GM18873 (cell line): ENCODE measurements around the gene ETAA1.

Experiments used
- ATAC-seq: cut with Tn5 transposase; IDR thresholded peaks from one replicate; pipeline ENCODE4 v1.9.1; 2021; ENCODE audit warnings: mild to moderate bottlenecking, moderate library complexity, moderate number of reproducible peaks; ENCODE audit not compliant: unreplicated experiment, low FRiP score

The ETAA1 gene

GRCh38 chr2:67397143-67397986 is at the start of gene ETAA1:
Gene ETAA1 (plus strand): TSS chr2:67397333. CDS start chr2:67397449, 116 bp downstream.
- ATAC-seq: peak; percentile 98

- no peak for ATAC-seq
Measured at GRCh38 chr2:67366832-67367412, 30.2 kb upstream of the ETAA1 start.

- no peak for ATAC-seq
Measured at GRCh38 chr2:67374481-67374880, 22.7 kb upstream of the ETAA1 start.

GRCh38 chr2:67374949-67375348 is 22.2 kb upstream of the ETAA1 start:
- no peak for ATAC-seq

- ATAC-seq: no peak
Measured at GRCh38 chr2:67378555-67378954, 18.6 kb upstream of the ETAA1 start.

GRCh38 chr2:67379048-67379447 is 18.1 kb upstream of the ETAA1 start:
- no peak for ATAC-seq

GRCh38 chr2:67384123-67384822 is 12.9 kb upstream of the ETAA1 start:
- no peak for ATAC-seq

GRCh38 chr2:67388680-67389079 is 8.5 kb upstream of the ETAA1 start:
- ATAC-seq: no peak

- ATAC-seq: no peak
Measured at GRCh38 chr2:67389286-67389685, 7.8 kb upstream of the ETAA1 start.

- ATAC-seq: no peak
Measured at GRCh38 chr2:67389788-67390187, 7.3 kb upstream of the ETAA1 start.

- no peak for ATAC-seq
Measured at GRCh38 chr2:67393237-67393636, 3.9 kb upstream of the ETAA1 start.

- ATAC-seq: no peak
Measured at GRCh38 chr2:67394734-67395133, 2.4 kb upstream of the ETAA1 start.

- ATAC-seq: no peak
Measured at GRCh38 chr2:67399144-67399543, 2.0 kb downstream of the ETAA1 start.

- no peak for ATAC-seq
Measured at GRCh38 chr2:67399831-67400489, 2.8 kb downstream of the ETAA1 start.

GRCh38 chr2:67400560-67401485 is 3.7 kb downstream of the ETAA1 start:
- no peak for ATAC-seq

GRCh38 chr2:67408346-67408745 is 11.2 kb downstream of the ETAA1 start:
- no peak for ATAC-seq

GRCh38 chr2:67412424-67412823 is 15.3 kb downstream of the ETAA1 start:
- ATAC-seq: no peak

GRCh38 chr2:67414867-67415266 is 17.7 kb downstream of the ETAA1 start:
- ATAC-seq: no peak

GRCh38 chr2:67416136-67416535 is 19.0 kb downstream of the ETAA1 start:
- ATAC-seq: no peak

- ATAC-seq: no peak
Measured at GRCh38 chr2:67423489-67423888, 26.4 kb downstream of the ETAA1 start.
